G401.6 (cell line): ENCODE data around the gene PTTG1IP.
A peak's percentile ranks its signal among the peaks of the same experiment; 100 is the strongest.
"Not testable (repeated sequence)": the region's sequence is repeated elsewhere in the genome, so short reads cannot be mapped to it uniquely, and the experiment has no call there.

Source experiments
- FAIRE-seq: peaks from 2 replicates; lab custom pipeline; 2012; peaks lifted over from hg19 to GRCh38; lab: Jason Lieb, UNC

PTTG1IP gene, protein sequence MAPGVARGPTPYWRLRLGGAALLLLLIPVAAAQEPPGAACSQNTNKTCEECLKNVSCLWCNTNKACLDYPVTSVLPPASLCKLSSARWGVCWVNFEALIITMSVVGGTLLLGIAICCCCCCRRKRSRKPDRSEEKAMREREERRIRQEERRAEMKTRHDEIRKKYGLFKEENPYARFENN

GRCh38 chr21:44873356-44874239 is at the start of gene PTTG1IP:
Gene PTTG1IP, minus strand, starts transcription at chr21:44873690. Its CDS starts 74 bp downstream, at chr21:44873616.
- FAIRE-seq: peak; percentile 44

DNA sequence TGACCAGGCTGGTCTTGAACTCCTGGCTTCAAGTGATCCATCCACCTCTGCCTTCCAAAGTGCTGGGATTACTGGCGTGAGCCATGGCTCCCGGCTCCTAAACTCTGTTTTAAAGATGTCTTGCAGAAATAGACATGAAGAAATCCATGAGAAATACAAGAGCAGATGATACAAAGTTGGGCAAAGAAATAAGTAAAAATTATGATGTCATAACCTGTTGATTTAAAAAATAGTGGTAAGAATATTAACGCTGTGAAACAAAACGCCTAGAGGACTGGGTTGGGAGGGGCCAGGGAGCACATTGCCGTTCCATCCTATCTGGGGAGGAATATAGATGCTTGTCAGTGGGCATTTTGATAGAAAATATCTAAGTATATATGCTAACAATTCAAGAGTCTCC is 48.4 kb upstream of the PTTG1IP start:
- FAIRE-seq: no peak

DNA sequence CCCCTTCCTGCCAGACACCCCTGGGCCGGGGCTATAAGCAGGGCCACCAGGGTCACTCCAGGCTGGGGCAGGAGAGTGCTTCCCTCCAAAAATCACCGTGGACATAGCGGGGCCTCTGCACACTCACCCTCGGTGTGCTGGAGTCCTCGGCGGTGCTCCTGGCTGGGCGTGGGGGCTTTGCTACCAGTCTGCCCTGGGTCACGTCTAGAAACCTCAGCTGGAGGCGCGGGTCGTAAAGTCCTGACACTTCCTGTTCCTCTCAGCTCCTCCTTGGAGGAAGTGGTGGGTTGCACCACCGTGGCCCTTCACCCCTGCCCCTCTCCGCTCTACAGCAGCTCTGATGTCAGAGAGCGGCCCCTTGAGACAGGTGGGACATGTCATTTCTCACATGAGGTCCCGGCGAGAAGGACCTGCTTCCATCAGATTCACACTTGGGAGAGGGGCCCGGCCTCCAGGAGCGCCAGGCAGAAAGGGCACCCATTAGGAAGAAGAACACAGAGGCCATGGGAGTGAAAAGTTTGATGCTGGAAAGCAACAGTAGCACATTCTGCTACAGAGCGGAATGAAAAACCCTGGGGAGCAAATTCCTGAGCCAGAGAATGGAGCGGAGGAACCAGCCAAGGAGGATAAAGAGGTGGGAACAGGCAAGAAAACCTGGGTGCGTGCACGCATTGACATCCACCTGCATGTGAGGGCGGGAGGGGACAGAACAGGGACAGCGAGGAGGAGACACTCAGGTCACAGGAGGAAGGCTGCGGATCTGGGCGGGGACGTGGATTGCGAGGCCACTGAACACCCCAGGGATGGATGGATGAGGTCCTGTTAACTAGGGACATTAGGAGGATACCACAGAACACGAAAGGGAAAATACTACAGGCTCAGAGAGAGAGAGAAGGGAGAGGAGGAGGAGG is 47.5 kb upstream of the PTTG1IP start, which contains the start of gene ITGB2:
ITGB2 (minus strand) TSS at position 206 of the 911 bp plus-strand sequence. CDS start 10,117 bp downstream, outside the sequence.
- no peak for FAIRE-seq

DNA sequence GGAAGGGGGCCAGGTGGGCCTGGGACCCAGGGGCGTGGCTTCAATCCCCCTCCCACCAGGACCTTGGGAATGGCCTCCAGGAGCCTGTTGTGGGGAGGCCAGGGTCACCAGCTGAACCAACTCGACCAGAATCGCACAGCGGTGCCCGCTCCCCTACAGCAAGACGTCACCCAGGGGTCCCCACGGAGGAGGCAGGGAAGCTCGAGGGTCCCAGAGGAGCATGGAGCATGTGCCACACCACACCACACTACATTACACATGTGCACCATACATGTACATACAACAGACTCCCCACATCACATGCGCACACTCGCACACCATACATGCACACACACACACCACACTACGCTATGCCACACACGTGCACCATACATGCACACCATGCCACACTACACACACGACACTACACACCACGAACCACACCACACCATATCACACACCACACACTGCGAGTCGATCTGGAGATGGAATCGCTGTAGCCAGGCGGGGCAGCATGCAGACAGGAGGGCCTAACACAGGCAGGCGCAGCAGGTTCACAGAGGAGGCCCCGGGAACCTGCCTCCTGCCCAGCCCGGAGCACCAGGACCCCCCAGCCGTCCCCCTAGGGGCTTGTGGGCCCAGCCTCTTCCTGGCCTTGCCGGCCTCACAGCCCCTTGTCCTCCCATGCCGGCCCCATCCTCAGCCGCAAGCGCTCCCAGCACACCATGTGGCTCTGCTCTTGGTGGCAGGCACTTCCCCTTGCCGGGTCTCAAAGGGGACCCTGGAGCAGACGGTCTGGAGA is 46.6 kb upstream of the PTTG1IP start:
- no peak for FAIRE-seq

GRCh38 chr21:44919111-44919912 is 45.8 kb upstream of the PTTG1IP start:
- no peak for FAIRE-seq

DNA sequence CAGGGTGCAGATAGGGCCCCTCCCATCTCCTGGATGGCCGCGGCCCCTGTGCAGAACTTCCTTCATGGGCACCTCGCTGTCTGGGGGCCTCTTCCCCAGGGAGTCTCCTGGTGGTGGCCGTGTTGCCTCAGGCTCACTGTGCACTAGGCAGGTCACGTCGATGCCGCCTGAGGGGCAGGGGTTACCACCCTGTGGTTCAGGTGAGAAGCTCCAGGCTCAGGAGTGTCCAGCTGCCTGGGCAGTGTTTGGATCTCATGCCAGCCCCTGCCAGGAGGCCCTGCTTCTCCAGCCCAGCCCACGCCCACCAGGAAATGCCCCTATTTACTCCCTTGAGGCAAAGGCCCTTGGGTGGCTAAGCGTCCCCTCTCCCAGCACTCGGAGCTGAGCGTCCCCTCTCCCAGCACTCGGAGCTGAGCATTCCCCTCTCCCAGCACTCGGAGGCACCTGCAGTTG is 45.1 kb upstream of the PTTG1IP start:
- no peak for FAIRE-seq

DNA sequence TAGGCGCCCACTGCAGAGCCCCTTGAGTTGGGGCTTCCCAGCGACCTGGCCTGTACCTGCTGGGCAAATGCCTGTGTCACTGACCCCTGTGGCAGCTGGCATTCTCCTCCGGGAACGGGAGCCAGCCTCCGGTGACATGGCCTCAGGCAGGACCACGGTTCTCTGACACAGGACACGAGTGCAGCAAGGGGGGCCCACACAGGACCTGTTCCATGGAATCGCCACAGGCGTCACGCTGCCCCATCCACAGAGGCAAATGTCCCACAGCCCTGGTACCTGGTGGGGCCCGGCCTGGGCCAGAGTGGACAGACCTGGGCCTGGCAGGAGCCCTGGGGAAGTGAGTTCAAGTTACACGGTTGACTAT is 44.6 kb upstream of the PTTG1IP start:
- no peak for FAIRE-seq

DNA sequence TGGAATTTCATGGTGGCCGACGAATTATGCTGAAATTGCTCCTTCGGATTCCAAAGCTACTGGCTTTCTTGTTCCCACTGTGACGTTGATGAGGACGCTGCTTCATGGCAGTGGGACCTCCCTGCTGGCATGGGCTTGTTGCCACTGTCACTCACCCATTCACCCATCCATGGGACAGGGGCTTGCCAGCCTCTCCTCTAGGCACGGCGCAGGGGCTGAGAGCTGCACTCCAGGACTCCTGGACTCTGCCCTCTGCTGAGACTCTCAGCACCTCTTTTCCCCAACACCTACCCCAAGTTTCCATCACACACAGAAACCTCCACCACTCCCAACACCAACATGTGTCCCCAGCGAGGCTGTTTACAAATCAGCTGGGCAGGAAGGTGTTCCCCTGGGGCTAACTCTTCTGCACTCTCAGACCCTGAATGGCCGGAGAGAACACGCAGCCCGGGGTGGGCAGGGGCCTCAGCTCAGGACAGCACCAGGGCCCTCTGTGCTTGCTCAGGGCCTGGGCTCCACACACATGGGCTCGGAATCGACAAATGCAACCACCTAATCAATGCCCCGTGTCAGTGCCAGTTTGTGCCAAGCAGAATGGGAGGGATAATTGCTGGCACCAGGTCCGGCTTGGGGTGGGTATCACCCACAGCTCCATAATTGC is 44.1 kb upstream of the PTTG1IP start:
- FAIRE-seq: no peak

GRCh38 chr21:44916965-44917364 is 43.5 kb upstream of the PTTG1IP start:
- FAIRE-seq: no peak

DNA sequence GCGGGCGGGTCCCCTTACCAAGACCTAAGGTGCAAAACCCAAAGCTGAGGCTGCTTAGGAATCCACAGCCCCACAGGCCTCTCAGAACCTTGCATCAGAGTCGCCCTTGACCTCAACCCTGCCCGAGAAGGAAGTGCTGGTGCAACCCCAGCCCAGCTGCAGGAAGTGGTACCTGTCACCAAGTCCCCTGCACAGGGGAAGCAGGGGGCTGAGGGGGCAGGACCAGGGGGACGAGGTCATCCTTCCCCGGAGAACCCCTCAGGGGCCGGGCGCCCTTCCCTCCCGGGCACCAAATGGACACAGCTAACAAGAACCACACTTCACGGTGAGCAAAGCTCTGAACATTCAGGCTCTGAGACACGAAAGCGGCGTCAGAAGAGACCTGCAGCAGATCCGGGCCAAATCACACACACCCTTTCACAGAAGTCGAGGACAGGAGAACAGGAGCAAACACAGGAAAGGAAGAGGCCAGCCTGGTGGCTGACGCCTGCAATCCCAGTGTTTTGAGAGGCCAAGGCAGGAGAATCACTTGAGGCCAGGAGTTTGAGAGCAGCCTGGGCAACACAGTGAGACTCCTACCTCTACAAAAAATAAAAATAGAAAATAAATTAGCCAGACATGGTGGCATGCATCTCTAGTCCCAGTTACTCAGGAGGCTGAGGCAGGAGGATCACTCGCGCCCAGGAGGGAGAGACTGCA is 40.8 kb upstream of the PTTG1IP start:
- FAIRE-seq: no peak

GRCh38 chr21:44913425-44914175 is 40.1 kb upstream of the PTTG1IP start:
- no peak for FAIRE-seq

GRCh38 chr21:44912506-44913412 is 39.3 kb upstream of the PTTG1IP start:
- FAIRE-seq: not testable (repeated sequence)

DNA sequence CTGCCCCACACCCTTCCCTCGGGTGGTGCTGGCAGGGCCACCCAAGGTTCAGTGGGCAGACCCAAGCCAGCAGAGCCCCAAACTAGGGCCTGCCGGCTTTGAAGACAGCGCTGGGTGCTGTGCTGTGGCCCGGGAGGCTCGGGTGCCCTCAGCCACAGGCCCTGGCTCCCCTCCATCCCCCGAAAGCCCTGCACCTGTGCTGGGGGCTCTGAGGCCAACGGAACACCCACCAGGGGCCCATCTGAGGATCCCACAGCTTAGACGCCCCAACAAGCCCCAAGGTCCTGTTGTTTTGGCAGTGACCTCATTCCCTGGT is 38.6 kb upstream of the PTTG1IP start:
- no peak for FAIRE-seq

DNA sequence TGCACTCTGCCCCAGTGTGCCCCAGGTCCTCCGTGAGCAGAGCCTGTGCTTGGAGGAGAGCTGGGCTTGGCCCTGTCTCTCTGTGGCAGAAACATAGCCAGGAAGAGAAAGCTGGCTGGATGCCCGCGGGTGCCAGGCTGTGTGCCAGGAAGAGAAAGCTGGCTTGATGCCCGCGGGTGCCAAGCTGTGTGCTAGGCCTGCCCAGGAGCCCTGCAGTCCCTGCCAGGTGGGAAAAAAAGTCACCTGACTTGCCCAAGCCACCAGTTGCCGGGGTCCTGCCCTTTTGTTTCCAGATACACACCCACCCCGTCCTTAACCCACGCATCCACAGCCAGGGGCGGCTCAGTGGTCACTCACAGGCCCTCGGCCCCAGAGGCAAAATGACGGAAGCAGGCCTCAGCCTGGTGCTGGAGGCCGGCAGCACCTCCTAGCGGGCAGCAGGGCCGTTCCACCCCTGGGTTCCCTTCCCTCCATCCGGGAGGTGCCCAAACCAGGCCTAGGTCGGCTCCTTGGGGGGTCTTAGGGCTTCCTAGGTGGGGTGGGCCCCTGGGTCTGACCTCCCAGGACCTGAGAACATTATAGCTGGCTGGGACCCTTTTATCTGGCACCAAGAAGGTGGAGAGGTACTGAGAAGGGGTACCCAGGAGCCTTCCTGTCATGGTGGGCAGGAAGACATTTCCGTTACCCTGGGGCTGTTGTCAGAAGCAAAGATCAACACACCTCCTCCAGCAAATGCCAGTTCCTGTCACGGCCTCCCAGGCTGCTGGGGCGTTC is 38.1 kb upstream of the PTTG1IP start:
- no peak for FAIRE-seq

DNA sequence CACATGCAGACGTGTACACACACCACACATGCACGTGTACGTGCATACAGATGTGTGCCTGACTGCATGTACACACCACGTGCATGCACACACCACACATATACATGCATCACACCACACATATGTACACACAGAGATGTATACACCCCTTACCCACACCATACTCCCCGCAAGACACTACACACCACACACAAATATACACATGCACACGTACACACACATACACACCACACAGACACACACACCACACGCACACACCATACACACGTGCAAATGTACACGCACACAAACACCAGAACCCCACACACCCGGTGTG is 37.5 kb upstream of the PTTG1IP start:
- no peak for FAIRE-seq

DNA sequence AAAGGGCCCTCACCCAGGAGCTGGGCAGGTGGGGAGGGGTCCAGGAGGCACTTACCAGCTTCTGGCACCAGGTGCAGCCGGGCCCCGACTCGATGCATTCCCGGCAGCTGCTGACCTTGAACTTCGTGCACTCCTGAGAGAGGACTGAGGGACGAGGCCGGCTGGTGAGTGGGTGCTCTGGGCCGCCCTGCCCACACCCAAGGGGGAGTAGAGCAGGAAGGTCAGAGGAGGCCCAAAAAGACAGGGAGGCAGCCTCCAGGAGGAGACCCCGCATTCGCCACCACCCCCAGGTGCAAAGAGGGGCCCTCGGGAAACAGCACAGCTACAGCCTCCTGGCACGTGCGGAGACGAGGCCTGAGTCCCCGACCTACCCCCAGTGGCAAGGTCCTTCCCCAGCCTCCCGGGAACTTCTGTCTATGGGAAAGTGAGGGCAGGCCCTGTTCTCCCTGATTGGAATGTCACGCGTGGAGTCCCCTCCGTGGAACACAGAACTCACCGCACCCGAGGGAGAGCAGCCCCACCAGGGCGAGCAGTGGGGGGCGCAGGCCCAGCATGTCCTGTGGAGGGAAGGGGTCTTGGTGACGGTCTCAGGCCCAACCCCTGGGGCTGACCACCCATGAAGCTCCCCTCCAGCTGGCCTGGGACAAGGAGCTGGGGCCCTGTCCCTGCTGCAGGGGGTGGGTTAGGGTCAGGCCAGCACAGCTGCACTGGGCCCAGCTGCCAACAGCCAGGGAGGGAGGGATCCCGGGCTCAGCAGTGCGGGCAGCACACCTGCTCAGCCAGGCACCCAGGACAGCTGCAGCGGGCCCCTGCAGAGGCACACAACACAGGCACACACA is 37.0 kb upstream of the PTTG1IP start:
- no peak for FAIRE-seq
